HG03432 (cell line): ENCODE results near the gene VCAN.
A peak's percentile ranks its signal among the peaks of the same experiment; 100 is the strongest.

Experiments
- ATAC-seq: cut with Tn5 transposase; IDR thresholded peaks from one replicate; pipeline ENCODE4 v1.9.1; 2021; ENCODE audit warnings: mild to moderate bottlenecking, moderate library complexity; ENCODE audit not compliant: unreplicated experiment

Gene VCAN

DNA sequence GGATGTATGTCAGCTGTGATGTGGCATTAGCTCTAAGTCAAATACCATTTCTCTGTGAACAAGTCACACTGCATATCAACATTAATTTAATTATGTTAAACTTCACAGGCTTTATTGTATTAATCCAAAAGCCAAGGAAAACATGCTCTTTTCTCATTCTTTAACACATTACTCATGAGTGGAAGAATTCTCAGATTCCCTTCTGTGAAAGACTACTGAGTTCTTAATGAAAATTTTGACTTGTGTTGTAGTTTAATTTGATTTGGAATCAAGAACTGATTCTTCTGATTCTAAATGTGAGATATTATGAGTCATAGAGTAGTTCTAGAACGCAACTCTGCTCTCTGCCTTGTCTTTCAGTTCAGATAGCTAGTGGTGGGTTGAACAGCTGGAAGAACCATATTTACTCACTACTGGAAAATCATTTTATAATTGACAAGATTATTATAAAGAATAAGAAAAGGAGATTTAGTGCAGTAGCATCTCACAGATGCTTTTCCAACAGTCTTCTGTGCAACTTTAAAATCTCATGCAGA lies 90.6 kb downstream of the VCAN start:
- no peak for ATAC-seq

- ATAC-seq: no peak
Observed at GRCh38 chr5:83562791-83563557, 91.4 kb downstream of the VCAN start.

DNA sequence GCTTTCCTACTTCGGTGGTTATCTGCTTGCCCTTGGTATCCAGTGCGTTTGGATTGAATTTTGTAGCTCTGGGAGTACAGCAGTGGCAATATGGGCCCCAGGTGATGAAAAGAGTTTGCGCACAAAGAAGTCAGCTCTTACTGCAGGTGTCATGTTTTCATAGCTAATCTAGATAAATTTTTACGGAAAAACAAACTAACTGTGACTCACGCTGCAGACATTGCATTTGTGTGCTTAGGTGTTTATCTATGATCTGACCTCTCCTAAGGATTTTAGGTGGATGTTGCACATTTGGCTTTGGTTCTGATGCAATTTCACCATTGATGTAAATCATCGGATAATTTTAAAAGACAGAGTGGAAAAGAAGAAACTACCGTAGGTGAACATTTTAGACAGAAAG lies 92.1 kb downstream of the VCAN start:
- ATAC-seq: no peak

- ATAC-seq: peak; percentile 64
Observed at GRCh38 chr5:83564069-83564749, 92.7 kb downstream of the VCAN start.

GRCh38 chr5:83567741-83568140 lies 96.2 kb downstream of the VCAN start:
- ATAC-seq: no peak

DNA sequence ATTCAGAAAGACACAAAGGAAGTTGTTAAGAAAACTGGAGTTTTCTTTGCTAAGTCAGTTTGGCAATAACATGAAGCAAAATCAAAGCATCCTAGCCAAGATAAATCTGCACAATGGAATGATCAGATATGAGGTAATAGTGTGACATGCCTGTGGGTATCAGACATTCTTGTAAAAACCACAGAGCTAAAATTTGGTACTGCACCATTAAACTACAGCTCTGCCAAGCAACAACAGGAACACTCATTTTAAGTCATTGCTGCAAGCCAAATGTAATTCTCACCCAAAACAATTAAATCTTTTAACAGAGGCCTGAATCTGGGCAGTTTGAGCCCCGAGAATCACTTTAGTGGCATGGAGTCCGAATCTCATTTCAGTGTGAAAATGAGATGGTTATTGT lies 96.6 kb downstream of the VCAN start:
- ATAC-seq: no peak

DNA sequence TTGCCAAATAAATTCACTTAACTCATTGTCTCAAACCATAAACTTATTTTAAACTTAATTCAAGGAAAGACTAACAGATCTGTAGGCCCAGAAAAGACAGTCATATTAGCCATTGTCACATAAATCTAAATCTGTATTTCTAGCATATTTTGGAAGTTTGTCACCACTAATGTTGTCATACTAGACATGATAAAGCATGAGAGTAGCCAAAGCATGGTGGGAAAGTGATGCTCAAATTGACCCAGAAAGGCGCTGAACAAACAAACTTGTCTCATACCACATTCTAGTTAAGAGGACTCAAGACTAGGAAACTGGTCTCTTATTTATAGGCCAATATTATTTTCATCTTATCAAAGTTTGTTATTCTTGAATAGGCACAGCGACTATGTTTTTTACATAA lies 99.4 kb downstream of the VCAN start:
- no peak for ATAC-seq

DNA sequence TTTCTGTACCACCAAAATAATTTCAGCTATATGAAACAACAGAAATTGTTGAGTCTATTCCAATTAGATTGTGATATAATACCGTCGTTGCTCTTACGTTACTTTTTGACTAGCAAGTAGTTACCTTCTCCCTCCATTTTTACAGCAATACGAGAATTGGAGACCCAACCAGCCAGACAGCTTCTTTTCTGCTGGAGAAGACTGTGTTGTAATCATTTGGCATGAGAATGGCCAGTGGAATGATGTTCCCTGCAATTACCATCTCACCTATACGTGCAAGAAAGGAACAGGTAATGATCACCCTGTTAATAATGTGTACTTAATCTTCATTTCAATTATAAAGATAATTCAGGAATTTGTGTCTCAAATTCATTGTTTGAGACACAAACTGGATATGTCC lies 100.7 kb downstream of the VCAN start:
- no peak for ATAC-seq

- ATAC-seq: no peak
Observed at GRCh38 chr5:83576341-83576740, 104.8 kb downstream of the VCAN start.

DNA sequence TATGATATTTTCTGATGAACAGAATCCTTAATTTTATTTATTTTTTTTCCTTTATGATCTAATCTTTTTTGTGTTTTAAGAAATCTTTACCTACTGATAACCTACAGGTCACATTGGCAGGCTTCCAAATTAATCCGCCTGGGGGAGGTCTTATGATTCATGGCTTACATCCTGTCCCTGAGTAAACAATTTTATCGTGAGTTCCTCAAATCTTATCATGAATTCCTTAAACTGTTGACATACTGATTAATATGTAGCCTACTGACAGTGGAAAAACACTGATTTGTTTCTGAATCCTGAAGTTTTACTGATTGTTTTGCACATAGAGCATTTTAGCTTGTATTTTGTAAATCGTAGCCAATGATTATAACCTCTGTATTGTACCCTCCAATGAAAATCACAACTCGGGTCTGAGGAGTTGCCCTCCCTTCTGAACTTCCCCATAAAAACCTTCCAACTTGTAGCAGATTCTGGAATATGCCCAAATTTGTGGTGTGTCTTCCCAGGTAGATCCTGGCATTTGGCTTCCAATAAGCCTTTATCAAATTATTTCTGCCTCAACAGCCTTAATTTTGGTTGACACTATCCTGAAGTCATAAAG lies 105.6 kb downstream of the VCAN start:
- no peak for ATAC-seq

- ATAC-seq: no peak
Observed at GRCh38 chr5:83583859-83584258, 112.3 kb downstream of the VCAN start.

GRCh38 chr5:83586874-83587776 lies 115.6 kb downstream of the VCAN start:
- no peak for ATAC-seq

GRCh38 chr5:83589786-83590185 lies 118.2 kb downstream of the VCAN start:
- ATAC-seq: no peak

DNA sequence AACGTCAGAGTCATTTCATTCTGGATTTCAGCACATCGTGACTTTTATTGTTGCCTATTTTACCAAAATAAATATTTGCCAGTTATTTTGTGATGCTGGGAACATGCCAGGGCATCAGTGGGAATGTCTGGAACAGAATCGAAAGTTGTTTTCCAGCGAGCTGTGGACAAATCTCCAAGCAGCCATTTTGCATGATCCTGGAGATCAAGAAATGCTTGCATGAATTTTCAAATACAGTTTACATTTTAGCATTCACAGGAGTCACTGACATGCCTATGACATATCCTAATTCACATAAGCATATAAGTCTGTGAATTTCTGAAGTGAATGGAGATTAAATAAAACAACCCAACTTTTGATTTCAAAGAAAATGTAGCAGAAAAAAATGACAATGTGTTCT lies 119.4 kb downstream of the VCAN start:
- ATAC-seq: no peak

DNA sequence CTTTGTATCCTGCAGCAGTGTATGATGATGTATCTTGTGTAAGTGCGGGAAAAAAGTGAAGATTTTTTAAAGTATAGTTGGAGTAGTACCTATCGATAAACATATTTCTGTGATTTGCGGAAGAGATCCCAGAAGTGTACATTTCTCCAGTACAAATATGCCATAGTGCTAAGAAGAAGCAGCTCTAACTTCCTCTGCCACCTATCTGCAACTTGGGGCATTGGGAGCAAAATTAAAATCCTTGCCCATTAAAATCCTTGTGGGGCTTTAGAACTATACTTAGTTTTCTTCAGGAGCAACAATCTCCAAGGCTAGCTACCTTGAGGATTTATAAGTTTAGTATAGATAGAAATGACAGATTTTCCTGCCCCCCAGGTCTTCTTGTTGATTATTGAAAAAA lies 123.7 kb downstream of the VCAN start:
- no peak for ATAC-seq

- ATAC-seq: peak; percentile 86
Observed at GRCh38 chr5:83608122-83608521, 136.6 kb downstream of the VCAN start.

GRCh38 chr5:83614841-83615240 lies 143.3 kb downstream of the VCAN start:
- no peak for ATAC-seq

GRCh38 chr5:83628360-83628759 lies 156.8 kb downstream of the VCAN start:
- ATAC-seq: no peak
